Measurements from ENCODE around the gene PYY. TPM values are rescaled to one million over a fixed set of nuclear protein-coding genes. Genes with fewer than 3 reads are reported as not detected.

Gene PYY
- total RNA-seq, 2 experiments from 2014 or later = not detected

GRCh38 chr17:43907425-43907981 is 46.2 kb downstream of the PYY start, which contains the start of gene MPP2:
Gene MPP2, minus strand, starts transcription at chr17:43907536. Its CDS starts 3,076 bp downstream, at chr17:43904460.
- peak; percentile 64 for DNase-seq
- H3K4me1 Mint-ChIP-seq (ENCODE audit: low read depth) = peaks cover 18% of the 10 kb centered on the region
- intact Hi-C loops (cut with micrococcal nuclease) = no loop called here
- peaks cover 4% of the 10 kb centered on the region for H3K27me3 Mint-ChIP-seq (ENCODE audit: low read depth)
- H3K4me3 Mint-ChIP-seq = peak within 1 kb of the TSS; percentile 63
- no peaks in the 10 kb centered on the region for H3K9me3 Mint-ChIP-seq
- H3K27ac Mint-ChIP-seq = no peak within 1 kb of the TSS
- H3K36me3 Mint-ChIP-seq (ENCODE audit: low read depth) = no peaks in the 10 kb centered on the region
- CTCF ChIA-PET = interaction anchor here (1.0 to 6.3 kb wide), 4 partner anchors 16 to 89 kb away, joined by 3 to 31 read pairs (median 10); no protein-coding TSS in a partner anchor

GRCh38 chr17:43906951-43907424 is 46.8 kb downstream of the PYY start:
- H3K9me3 Mint-ChIP-seq = no peaks in the 10 kb centered on the region
- H3K27ac Mint-ChIP-seq = no peak overlapping the region
- intact Hi-C loops (cut with micrococcal nuclease) = no loop called here
- CTCF ChIA-PET = interaction anchor here (1.0 to 6.3 kb wide), 2 partner anchors 16 to 29 kb away, joined by 3 to 31 read pairs; no protein-coding TSS in a partner anchor
- H3K4me1 Mint-ChIP-seq (ENCODE audit: low read depth) = peaks cover 18% of the 10 kb centered on the region
- peak; percentile 12 for DNase-seq
- peaks cover 4% of the 10 kb centered on the region for H3K27me3 Mint-ChIP-seq (ENCODE audit: low read depth)
- H3K4me3 Mint-ChIP-seq = peak overlapping the region; percentile 63
- H3K36me3 Mint-ChIP-seq (ENCODE audit: low read depth) = no peaks in the 10 kb centered on the region

GRCh38 chr17:43905985-43906852 is 47.5 kb downstream of the PYY start:
- peak; percentile 59 for DNase-seq
- intact Hi-C loops (cut with micrococcal nuclease) = no loop called here
- Mint-ChIP-seq H3K36me3 (ENCODE audit: low read depth) (no peaks in the 10 kb centered on the region), H3K4me3 (peak overlapping the region; percentile 63), H3K9me3 (no peaks in the 10 kb centered on the region), H3K27ac (no peak overlapping the region), H3K27me3 (ENCODE audit: low read depth) (peaks cover 4% of the 10 kb centered on the region), H3K4me1 (ENCODE audit: low read depth) (peaks cover 18% of the 10 kb centered on the region)
- CTCF ChIA-PET = interaction anchor here (6.3 kb wide), 1 partner anchor 28 kb away, joined by 31 read pairs; no protein-coding TSS in a partner anchor

GRCh38 chr17:43905400-43905984 is 48.2 kb downstream of the PYY start:
- H3K9me3 Mint-ChIP-seq = no peaks in the 10 kb centered on the region
- H3K4me1 Mint-ChIP-seq (ENCODE audit: low read depth) = peaks cover 25% of the 10 kb centered on the region
- H3K27ac Mint-ChIP-seq = no peak overlapping the region
- intact Hi-C loops (cut with micrococcal nuclease) = no loop called here
- DNase-seq = no peak
- no peaks in the 10 kb centered on the region for H3K36me3 Mint-ChIP-seq (ENCODE audit: low read depth)
- H3K27me3 Mint-ChIP-seq (ENCODE audit: low read depth) = peaks cover 4% of the 10 kb centered on the region
- CTCF ChIA-PET = interaction anchor here (0.7 to 0.9 kb wide), 2 partner anchors 25 to 192 kb away, joined by 5 read pairs; no protein-coding TSS in a partner anchor
- H3K4me3 Mint-ChIP-seq = no peak overlapping the region

Other genes starting within 250 kb of the PYY start
- not detected for gene SOST, start 195.1 kb downstream of the PYY start, total RNA-seq
- 10 to 100 TPM; 12.2 to 13.5 TPM for gene DUSP3, start 175.0 kb downstream of the PYY start, total RNA-seq
- gene CFAP97D1, start 173.5 kb downstream of the PYY start, total RNA-seq = not detected
- gene MPP3, start 120.8 kb downstream of the PYY start, total RNA-seq = under 1 TPM; 0.30 to 0.33 TPM
- gene CD300LG, start 106.8 kb downstream of the PYY start, total RNA-seq = not detected
- 1 to 10 TPM; 2.3 to 2.5 TPM for gene MPP2, start 46.4 kb downstream of the PYY start, total RNA-seq
- not detected for gene PPY, start 11.5 kb downstream of the PYY start, total RNA-seq
- gene NAGS, start 50.7 kb upstream of the PYY start, total RNA-seq = under 1 TPM; 0.17 to 0.31 TPM
- 10 to 100 TPM; 25.6 to 26.7 TPM for gene TMEM101, start 61.0 kb upstream of the PYY start, total RNA-seq
- gene LSM12, start 112.7 kb upstream of the PYY start, total RNA-seq = 10 to 100 TPM; 79.8 to 83.9 TPM
- 10 to 100 TPM; 15.9 to 19.4 TPM for gene G6PC3, start 116.8 kb upstream of the PYY start, total RNA-seq
- 10 to 100 TPM; 17.9 to 18.9 TPM for gene HDAC5, start 169.7 kb upstream of the PYY start, total RNA-seq
- 10 to 100 TPM; 16.9 to 17.6 TPM for gene HROB, start 188.0 kb upstream of the PYY start, total RNA-seq
- under 1 TPM in 1 of 2 experiments, not detected in 1; 0.12 TPM for gene ASB16, start 216.8 kb upstream of the PYY start, total RNA-seq
- 10 to 100 TPM; 21.2 to 22.9 TPM for gene TMUB2, start 233.0 kb upstream of the PYY start, total RNA-seq
- 10 to 100 TPM; 53.3 to 53.9 TPM for gene ATXN7L3, start 245.9 kb upstream of the PYY start, total RNA-seq